ENCODE results near the gene MRPS9.

Gene MRPS9

DNA sequence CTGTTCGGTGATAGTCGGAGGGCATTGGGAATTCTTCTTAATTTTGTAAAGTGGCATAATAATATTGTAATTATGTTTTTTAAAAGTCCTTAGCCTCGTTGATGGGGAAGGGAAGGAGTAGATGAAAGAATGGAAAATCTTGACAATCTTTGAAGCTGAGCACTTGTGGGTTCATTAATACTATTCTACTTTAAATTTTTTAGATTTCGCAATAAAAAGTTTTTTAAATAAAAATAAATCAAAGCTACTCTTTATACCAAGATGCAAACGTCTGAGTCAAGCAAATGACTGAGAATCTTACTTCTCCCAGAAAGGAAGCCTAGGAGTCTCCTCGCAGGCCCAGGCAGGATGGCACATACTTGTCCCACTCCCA, 105.2 kb downstream of the MRPS9 start:
- H3K4me1 ChIP-seq, result peaks cover 8% of the 10 kb centered on the region
- no peaks in the 10 kb centered on the region for H4K20me1 ChIP-seq
- H3K9ac ChIP-seq, result no peak overlapping the region
- no peaks in the 10 kb centered on the region for H3K27me3 ChIP-seq
- H3K4me3 ChIP-seq, result no peak overlapping the region
- peak overlapping the region; percentile 65; the same call in 1 of the 2 replicates for H3K4me2 ChIP-seq
- H3K9me3 ChIP-seq, result no peaks in the 10 kb centered on the region
- no peak overlapping the region for H3K27ac ChIP-seq
- H3K36me3 ChIP-seq, result no peaks in the 10 kb centered on the region
- peak; percentile 80; the same call in 1 of the 2 replicates for TF ChIP-seq Cebpa-rat (IDR thresholded peaks at IDR 0.05)

DNA sequence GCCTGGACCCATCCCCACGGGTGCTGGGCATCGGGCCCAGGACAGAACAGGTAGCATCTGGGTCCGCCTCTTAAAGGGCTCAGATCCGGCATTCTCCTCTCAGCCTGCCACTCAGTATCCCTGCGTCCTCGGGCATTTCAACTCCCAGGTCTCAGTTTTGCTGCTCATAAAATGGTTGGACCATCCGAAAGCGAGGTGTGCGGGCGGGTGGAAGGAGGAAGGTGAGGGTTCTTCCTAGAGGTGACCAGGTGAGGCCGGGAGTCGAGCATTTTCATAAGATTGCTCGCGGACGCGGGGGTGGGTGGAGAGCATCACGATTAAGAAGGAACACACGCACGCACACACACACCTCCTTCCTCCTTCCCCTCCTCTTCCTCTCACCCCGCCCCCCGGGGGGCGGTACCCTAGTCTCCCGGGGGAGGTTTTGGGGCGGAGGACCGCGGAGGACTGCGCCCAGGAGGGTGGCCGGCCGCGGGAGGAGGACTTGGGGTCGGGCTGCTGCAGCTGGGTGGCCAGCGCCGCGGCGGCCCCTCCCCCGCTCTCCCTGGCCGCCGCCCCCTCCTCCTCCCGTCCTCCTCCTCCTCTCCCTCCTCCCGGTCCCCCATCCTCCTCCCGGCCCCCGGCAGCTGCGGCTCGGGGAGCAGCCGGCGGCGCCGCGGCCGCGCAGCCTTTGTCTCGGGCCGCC, 105.7 kb downstream of the MRPS9 start:
- Histone ChIP-seq H4K20me1 (no peaks in the 10 kb centered on the region), H3K4me1 (peaks cover 8% of the 10 kb centered on the region), H3K27ac (no peak overlapping the region), H3K4me3 (peak overlapping the region; percentile 69), H3K27me3 (no peaks in the 10 kb centered on the region), H3K4me2 (peak overlapping the region; percentile 65), H3K9me3 (no peaks in the 10 kb centered on the region), H3K36me3 (no peaks in the 10 kb centered on the region), H3K9ac (peak overlapping the region; percentile 41; the same call in 1 of the 2 replicates)
- no peak for TF ChIP-seq Cebpa-rat (IDR thresholded peaks at IDR 0.05)

- H3K9ac ChIP-seq, result peak overlapping the region; percentile 41; the same call in 1 of the 2 replicates
- H3K4me2 ChIP-seq, result peak overlapping the region; percentile 65
- peak overlapping the region; percentile 69 for H3K4me3 ChIP-seq
- H3K27ac ChIP-seq, result no peak overlapping the region
- no peak for TF ChIP-seq Cebpa-rat (IDR thresholded peaks at IDR 0.05)
- peaks cover 8% of the 10 kb centered on the region for H3K4me1 ChIP-seq
- no peaks in the 10 kb centered on the region for H3K36me3 ChIP-seq
- H4K20me1 ChIP-seq, result no peaks in the 10 kb centered on the region
- H3K27me3 ChIP-seq, result no peaks in the 10 kb centered on the region
- H3K9me3 ChIP-seq, result no peaks in the 10 kb centered on the region
Measured at GRCh38 chr2:105144152-105144940, 106.5 kb downstream of the MRPS9 start.

DNA sequence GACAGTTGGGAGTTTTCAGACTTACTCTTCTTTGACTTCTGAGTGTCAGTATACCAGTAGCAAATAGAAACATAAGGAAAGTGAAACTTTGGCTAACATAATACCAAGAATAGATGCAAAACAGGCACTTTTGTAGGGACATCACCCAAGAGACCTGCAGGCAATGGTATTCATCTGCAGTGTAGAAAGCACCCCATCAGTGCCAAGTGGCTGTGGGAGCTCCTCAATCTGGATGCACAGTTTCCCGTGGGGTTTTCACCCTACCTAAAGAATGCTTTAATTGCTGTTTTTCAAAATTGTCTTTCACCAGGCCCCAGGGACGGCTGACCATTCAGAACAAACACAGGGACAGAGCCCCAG, 107.1 kb downstream of the MRPS9 start:
- peak overlapping the region; percentile 69; the same call in 1 of the 2 replicates for H3K4me3 ChIP-seq
- no peaks in the 10 kb centered on the region for H3K9me3 ChIP-seq
- H3K9ac ChIP-seq, result no peak overlapping the region
- no peaks in the 10 kb centered on the region for H4K20me1 ChIP-seq
- no peak overlapping the region for H3K27ac ChIP-seq
- no peaks in the 10 kb centered on the region for H3K27me3 ChIP-seq
- H3K36me3 ChIP-seq, result no peaks in the 10 kb centered on the region
- TF ChIP-seq Cebpa-rat (IDR thresholded peaks at IDR 0.05), result no peak
- peak overlapping the region; percentile 65 for H3K4me2 ChIP-seq
- peaks cover 8% of the 10 kb centered on the region for H3K4me1 ChIP-seq

DNA sequence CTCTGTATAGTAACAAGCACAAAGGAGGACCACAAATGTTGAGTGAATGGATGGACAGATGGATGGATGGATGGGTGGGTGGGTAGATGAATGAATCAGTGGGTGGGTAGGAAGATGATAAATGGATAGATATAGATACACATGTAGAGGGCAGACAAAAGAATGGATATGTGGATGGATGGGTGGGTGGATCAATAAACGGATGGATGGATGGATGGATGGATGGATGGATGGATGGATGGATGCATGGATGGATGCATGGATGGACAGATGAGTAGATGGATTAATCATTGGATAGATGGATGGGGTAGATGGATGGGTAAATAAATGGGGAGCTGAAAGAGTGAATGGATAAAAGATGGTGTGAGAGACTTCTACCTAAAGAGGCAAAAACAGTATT, 111.4 kb downstream of the MRPS9 start:
- Histone ChIP-seq H3K9me3 (no peaks in the 10 kb centered on the region), H3K27me3 (no peaks in the 10 kb centered on the region), H3K4me1 (peaks cover 8% of the 10 kb centered on the region), H3K36me3 (no peaks in the 10 kb centered on the region), H3K9ac (no peak overlapping the region), H4K20me1 (no peaks in the 10 kb centered on the region), H3K4me2 (no peak overlapping the region), H3K27ac (no peak overlapping the region), H3K4me3 (no peak overlapping the region)
- TF ChIP-seq Cebpa-rat (IDR thresholded peaks at IDR 0.05), result no peak

Data from BLaER1 (cell line).